ENCODE results near the gene SEPTIN5.
A peak's percentile ranks its signal among the peaks of the same experiment; 100 is the strongest.
"Not testable (repeated sequence)": the region's sequence is repeated elsewhere in the genome, so short reads cannot be mapped to it uniquely, and the experiment has no call there.

The SEPTIN5 gene

DNA sequence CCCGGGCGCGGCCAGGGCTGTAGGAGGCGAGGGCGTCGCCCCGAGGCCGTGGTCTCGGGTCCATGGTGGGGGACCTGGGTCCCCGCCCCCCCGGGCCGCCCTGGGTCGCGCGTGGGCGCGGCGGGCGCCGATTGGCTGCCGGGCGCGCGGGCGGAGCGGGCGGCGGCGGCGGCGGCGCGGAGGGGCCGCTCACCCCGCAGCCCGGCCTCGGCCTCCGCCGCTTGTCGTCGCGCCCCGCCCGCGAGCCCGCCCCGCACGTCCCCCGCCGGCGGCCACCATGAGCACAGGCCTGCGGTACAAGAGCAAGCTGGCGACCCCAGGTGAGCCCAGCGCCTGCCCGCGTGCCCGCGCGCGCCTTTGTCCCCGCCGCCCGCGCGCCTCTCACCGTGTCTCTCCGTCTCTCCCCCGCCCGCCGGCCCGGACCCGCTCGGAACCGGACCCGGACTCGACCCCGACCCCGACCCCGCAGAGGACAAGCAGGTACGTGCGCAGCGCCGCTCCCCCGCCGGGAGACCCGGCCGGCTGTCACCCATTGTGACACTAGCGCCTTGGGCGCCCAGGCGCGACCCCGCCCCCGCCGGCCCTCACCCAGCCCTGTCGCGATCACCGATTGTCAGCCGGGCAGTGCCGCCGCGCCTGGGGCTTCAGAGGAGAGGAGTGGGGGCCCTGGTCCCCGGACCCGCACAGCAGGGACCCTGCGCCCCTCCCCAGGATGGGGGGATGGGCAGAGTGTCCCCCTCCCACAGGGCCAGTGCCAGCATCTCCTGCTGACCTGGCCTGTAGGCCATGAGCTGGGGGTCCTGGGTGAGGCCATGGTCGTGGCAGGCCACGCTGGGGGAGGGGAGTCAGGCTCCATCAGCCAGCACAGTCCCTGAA, at the start of gene SEPTIN5:
Gene SEPTIN5, plus strand, starts transcription at position 192 of the 876 bp plus-strand sequence. Its CDS starts 86 bp downstream, at position 278.
- DNase-seq: no peak

DNA sequence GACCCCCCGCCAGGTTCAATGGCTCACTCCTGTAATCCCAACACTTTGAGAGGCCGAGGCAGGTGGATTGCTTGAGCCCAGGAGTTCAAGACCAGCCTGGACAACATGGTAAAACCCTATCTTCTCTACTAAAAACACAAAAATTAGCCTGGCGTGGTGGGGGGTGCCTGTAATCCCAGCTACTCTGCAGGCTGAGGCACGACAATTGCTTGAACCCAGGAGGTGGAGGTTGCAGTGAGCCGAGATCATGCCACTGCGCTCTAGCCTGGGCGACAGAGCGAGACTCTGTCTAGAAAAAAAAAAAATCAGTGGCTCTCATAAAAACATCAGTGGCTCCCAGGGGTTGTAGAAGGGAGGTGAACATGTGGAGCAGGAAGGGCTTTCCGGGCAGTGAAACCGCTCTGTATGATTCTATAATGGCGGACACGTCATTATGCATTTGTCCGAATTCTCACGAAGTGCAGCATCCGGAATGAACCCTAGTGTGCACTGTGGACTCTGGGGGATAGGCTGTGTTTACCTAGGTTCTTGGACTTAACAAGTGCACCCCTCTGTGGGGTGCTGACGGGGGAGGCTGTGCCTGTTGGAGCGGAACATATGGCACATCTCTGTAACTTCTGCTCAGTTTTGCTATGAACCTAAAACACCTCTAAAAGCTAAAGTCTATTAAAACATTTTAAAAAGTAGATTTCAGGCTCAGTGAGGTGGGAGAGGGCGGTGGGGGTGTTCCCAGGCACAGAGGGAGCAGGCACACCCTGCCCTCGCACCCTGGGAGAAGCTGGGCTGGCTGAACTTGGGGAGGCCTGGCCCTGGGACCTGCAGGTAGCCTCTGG, 49.1 kb upstream of the SEPTIN5 start:
- no peak for DNase-seq

DNA sequence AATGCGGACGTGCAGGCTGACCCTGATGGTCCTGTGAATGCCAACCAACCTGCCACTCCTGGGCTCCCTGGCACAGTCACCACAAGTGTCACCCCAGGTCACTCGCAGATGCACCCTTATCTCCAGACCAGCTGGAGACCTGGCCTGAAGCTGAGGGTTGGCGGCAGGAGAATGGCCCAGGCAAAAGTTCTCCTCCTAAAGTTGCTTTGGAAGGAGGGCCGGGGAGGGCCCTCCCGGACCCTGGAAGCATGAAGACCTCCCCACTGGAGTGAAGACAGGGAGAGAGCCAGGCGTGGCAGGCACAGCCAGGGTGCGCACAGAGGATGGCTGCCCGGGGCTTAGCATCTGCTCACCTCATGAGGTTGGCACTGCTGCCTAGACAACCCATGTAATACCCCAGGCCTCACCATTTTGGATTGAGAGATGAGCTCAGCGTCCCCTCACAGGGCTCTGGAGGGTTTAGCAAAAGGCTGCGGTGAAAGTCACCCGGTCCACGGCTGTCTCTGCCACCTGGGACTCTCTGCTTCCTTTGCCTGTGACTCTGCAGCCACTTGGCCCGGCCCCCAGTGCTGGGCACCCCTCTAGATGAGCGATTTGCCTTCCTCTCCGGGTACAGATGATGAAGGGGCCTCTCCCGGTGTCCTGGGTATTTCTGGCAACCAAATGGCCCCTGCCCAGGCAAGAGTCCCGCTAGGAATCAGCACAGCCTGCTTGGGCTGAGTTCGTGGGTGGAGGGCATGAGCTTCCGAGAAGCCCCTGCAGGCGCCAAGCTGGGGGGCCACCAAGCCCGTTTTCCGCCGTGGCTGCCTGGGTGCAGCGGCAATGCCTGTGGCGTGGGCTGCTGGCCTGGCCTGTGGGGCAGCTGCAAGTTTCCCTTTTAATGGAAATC, 48.3 kb upstream of the SEPTIN5 start:
- no peak for DNase-seq

- no peak for DNase-seq
Observed at GRCh38 chr22:19666673-19667593, 47.4 kb upstream of the SEPTIN5 start.

DNA sequence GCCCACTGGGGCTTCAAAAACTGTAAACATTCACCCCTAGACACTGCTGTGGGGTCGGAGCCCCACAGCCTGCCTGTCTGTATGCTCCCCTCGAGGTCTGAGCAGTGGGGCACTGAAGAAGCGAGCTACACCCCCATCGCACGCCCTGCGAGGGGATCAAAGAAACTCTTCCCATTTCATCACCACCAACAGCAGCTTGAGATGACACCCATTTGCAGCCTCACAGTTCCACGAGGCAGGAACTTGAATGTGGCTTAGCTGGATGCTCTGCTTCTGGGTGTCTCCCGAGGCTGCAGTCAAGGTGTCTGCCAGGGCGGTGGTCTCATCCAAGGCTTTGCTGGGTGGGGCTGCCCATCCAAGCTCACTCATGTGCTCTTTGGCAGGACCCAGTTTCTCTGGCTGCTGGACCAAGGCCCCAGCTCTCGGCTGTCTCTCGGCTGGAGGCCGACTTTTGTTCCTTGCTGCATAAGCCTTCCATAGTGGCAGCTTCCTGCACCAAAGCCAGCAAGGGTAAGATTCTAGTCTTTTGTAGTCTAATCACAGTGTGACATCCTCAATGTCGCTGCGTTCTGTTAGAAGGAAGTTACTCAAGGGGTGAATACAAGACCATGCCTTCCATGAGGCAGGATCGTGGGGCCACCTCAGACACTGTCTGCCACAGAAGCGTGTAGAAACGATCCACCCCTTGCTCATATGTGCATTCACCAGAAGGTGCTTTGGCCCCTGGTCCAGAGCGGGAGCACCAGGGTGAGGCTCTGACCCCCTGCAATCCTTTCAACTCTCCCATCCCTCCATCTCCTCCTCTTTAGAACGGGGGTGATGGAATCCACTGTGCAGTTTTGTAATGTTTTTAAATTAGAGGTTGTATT, 46.2 kb upstream of the SEPTIN5 start:
- DNase-seq: no peak

GRCh38 chr22:19668748-19669147, 45.6 kb upstream of the SEPTIN5 start:
- DNase-seq: no peak

- DNase-seq: no peak
Observed at GRCh38 chr22:19669570-19669969, 44.7 kb upstream of the SEPTIN5 start.

- DNase-seq: no peak
Observed at GRCh38 chr22:19671316-19671715, 43.0 kb upstream of the SEPTIN5 start.

- DNase-seq: no peak
Observed at GRCh38 chr22:19672054-19672776, 42.1 kb upstream of the SEPTIN5 start.

- no peak for DNase-seq
Observed at GRCh38 chr22:19673660-19674059, 40.6 kb upstream of the SEPTIN5 start.

DNA sequence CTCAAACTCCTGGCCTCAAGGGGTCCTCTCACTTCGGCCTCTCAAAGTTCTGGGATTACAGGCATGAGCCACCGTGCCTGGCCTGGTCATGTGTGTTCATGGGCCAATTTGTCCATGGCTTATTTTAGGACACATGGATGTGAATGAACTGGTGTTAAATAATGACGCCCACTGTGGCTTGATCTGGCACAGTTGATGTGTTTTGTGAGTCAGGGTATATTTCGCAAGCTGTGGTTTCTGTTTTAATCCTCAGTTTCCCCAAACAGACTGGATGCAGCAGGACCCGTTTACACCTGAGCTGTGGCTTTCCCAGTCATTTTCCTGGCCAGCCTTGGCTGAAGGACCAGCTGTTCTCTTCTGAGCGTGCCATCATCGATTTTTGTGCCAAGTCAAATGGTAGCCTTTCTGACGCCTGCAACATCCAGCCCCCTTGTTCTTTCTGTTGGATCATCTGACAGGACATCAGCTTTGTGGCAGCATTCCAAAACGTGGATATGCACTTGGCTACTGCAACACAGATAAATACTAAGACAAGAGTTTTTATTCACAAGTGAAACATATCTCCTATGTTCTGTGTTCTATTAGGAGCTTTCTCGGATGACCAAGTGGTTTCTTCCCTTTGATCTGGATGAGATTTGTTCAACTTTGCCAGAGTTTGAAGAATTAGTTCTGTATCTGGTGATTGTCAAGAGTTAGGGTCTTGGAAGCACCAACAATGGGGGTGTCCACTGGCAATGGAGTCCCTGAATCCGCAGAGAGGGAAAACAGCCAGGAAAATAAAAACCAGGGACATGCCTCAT, 40.0 kb upstream of the SEPTIN5 start:
- no peak for DNase-seq

- no peak for DNase-seq
Observed at GRCh38 chr22:19674929-19675253, 39.4 kb upstream of the SEPTIN5 start.

DNA sequence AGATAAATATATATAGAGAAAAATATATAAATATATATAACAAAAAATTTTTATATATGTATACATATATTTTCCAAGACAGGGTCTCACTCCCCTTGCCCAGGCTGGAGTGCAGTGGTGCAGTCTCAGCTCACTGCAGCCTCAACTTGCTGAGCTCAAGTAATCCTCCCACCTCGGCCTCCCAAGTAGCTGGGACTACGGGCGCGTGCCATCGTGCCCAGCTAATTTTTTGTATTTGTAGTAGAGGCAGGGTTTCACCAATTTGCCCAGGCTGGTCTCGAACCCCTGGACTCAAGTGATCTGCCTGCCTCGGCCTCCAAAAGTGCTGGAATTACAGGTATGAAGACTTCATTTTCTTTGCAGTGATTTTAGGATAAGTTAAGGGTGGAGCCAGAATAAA, 38.9 kb upstream of the SEPTIN5 start:
- no peak for DNase-seq

GRCh38 chr22:19676437-19676836, 37.9 kb upstream of the SEPTIN5 start:
- not testable (repeated sequence) for DNase-seq

GRCh38 chr22:19678949-19679521, 35.3 kb upstream of the SEPTIN5 start:
- no peak for DNase-seq

GRCh38 chr22:19679522-19680101, 34.7 kb upstream of the SEPTIN5 start:
- DNase-seq: peak; percentile 29

GRCh38 chr22:19680287-19680881, 33.9 kb upstream of the SEPTIN5 start:
- DNase-seq: no peak
